A549 (cell line): ENCODE results near the gene IQUB.

Experiments used
- BCL3 ChIP-seq: fragments of >200 bp; sonication (Bioruptor Twin); formaldehyde crosslinking; IDR thresholded peaks from 3 replicates; pipeline ENCODE4 v1.6.1; 2016
- CEBPB ChIP-seq, 2 experiments: fragments of >200 bp in 1 of 2; sonication (Bioruptor Twin) in 1 of 2; formaldehyde crosslinking in 1 of 2; IDR thresholded peaks; 2 replicates each; pipeline ENCODE4 v1.6.1; 2012 to 2016
- CTCF ChIP-seq: fragments of >200 bp; sonication (Bioruptor Twin); formaldehyde crosslinking; IDR thresholded peaks from 3 replicates; pipeline ENCODE4 v1.5.1; 2016
- MAFK ChIP-seq: fragments of 450-650 bp; IDR thresholded peaks from 2 replicates; pipeline ENCODE4 v1.6.1; 2014; ENCODE audit not compliant: partially characterized antibody
- PHF8 ChIP-seq: fragments of 200-600 bp; sonication (generic); IDR thresholded peaks from 2 replicates; pipeline ENCODE4 v1.6.1; 2016; ENCODE audit warnings: low read depth, mild to moderate bottlenecking, antibody characterized with exemption, moderate library complexity, borderline replicate concordance
- USF2 ChIP-seq: fragments of 450-650 bp; IDR thresholded peaks from 2 replicates; pipeline ENCODE4 v1.6.1; 2014; ENCODE audit warnings: antibody characterized with exemption

- TF ChIP-seq PHF8 (no peak), CTCF (no peak), BCL3 (no peak), USF2 (no peak), MAFK (no peak), CEBPB (IDR thresholded peaks at IDR 0.05) (no peak)
Observed at GRCh38 chr7:123431075-123431614, 103.2 kb downstream of the IQUB start.
